Measurements from ENCODE around the gene RTN4RL2.

DNA sequence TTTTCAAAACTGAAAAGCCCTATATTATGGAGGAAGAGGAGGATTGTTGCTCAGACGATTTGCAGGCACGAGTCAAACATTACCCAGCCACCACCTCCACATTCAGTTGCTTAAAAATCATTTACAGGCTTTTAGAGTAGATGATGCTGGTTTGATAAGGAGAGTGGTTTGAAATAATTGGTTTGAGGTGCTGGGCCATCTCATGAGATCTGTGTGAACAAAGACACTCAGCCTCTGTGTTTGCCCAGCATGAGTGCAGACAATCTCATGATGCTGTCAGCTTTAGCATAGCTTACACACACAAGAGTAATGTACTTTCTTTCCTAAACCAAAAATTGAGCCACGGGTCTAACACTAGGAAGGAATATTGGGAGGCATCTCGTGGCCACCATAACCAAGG, 37.7 kb upstream of the RTN4RL2 start:
- TF ChIP-seq CTCF (IDR thresholded peaks at IDR 0.05) (no peak), POLR2AphosphoS5 (IDR thresholded peaks at IDR 0.05; ENCODE audit: low read depth, low read length) (no peak), SIN3A (IDR thresholded peaks at IDR 0.05; ENCODE audit: borderline replicate concordance, insufficient read depth, low read depth, low read length) (no peak), TCF7L2 (IDR thresholded peaks at IDR 0.05; ENCODE audit: low read depth, low read length) (no peak)
- TF ChIP-seq, protein P1, sequence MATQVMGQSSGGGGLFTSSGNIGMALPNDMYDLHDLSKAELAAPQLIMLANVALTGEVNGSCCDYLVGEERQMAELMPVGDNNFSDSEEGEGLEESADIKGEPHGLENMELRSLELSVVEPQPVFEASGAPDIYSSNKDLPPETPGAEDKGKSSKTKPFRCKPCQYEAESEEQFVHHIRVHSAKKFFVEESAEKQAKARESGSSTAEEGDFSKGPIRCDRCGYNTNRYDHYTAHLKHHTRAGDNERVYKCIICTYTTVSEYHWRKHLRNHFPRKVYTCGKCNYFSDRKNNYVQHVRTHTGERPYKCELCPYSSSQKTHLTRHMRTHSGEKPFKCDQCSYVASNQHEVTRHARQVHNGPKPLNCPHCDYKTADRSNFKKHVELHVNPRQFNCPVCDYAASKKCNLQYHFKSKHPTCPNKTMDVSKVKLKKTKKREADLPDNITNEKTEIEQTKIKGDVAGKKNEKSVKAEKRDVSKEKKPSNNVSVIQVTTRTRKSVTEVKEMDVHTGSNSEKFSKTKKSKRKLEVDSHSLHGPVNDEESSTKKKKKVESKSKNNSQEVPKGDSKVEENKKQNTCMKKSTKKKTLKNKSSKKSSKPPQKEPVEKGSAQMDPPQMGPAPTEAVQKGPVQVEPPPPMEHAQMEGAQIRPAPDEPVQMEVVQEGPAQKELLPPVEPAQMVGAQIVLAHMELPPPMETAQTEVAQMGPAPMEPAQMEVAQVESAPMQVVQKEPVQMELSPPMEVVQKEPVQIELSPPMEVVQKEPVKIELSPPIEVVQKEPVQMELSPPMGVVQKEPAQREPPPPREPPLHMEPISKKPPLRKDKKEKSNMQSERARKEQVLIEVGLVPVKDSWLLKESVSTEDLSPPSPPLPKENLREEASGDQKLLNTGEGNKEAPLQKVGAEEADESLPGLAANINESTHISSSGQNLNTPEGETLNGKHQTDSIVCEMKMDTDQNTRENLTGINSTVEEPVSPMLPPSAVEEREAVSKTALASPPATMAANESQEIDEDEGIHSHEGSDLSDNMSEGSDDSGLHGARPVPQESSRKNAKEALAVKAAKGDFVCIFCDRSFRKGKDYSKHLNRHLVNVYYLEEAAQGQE (IDR thresholded peaks at IDR 0.05; ENCODE audit: insufficient read depth in 1 of 2, low read depth in 2 of 2, low read length in 1 of 2) = no peak
